WTC11 (cell line): Measurements from ENCODE around the gene ACTMAP. TPM values are rescaled to one million over a fixed set of nuclear protein-coding genes. Genes with fewer than 3 reads are reported as not detected.

Source experiments
- ATAC-seq: fragments of 200-7000 bp; cut with Tn5 transposase; 2 replicates; pipeline ENCODE4 v1.10.0; 2021; ENCODE audit warnings: mild to moderate bottlenecking, moderate library complexity
- CTCF ChIA-PET: fragments of 300-600 bp; sonication (Branson Sonifier 250); formaldehyde crosslinking; loops from one replicate; lab custom pipeline; 2021; ENCODE audit warnings: antibody characterized with exemption; lab: Charles Lee
- POLR2A ChIA-PET: fragments of 350-600 bp; sonication (Branson Sonifier 250); formaldehyde crosslinking; loops from one replicate; lab custom pipeline; 2021; ENCODE audit warnings: antibody characterized with exemption; lab: Charles Lee
- DNase-seq: peaks from one replicate; pipeline ENCODE4 v3.0.0; 2021; ENCODE audit warnings: low spot score
- H3K27ac Mint-ChIP-seq: 2 replicates; pipeline ENCODE4 v1.8.0; 2021; ENCODE audit warnings: mixed read lengths
- H3K27me3 Mint-ChIP-seq: 2 replicates; pipeline ENCODE4 v1.8.0; 2021; ENCODE audit warnings: low read depth, mild to moderate bottlenecking, moderate library complexity, mixed read lengths
- H3K36me3 Mint-ChIP-seq: 2 replicates; pipeline ENCODE4 v1.8.0; 2021; ENCODE audit warnings: mixed read lengths
- H3K4me1 Mint-ChIP-seq: 2 replicates; pipeline ENCODE4 v1.8.0; 2022; ENCODE audit warnings: mixed read lengths
- H3K4me3 Mint-ChIP-seq: 2 replicates; pipeline ENCODE4 v1.8.0; 2021; ENCODE audit warnings: mild to moderate bottlenecking, moderate library complexity, mixed read lengths
- H3K9me3 Mint-ChIP-seq: 2 replicates; pipeline ENCODE4 v1.8.0; 2021; ENCODE audit warnings: mixed read lengths
- CTCF ChIP-seq: fragments of 200-600 bp; IDR thresholded peaks from 2 replicates; pipeline ENCODE4 v1.8.0; 2022; ENCODE audit warnings: antibody characterized with exemption
- E2F1 ChIP-seq: sonication (generic); formaldehyde crosslinking; IDR thresholded peaks from 2 replicates; pipeline ENCODE4 v1.8.0; 2022; ENCODE audit warnings: mild to moderate bottlenecking, missing genetic modification reagents
- E2F4 ChIP-seq: sonication (generic); formaldehyde crosslinking; IDR thresholded peaks from 2 replicates; pipeline ENCODE4 v1.8.1; 2022; ENCODE audit warnings: low read depth, mild to moderate bottlenecking, moderate library complexity, missing genetic modification reagents, borderline replicate concordance
- ELF4 ChIP-seq: sonication (generic); formaldehyde crosslinking; IDR thresholded peaks from 2 replicates; pipeline ENCODE4 v1.8.1; 2022; ENCODE audit warnings: low read depth, mild to moderate bottlenecking, moderate library complexity, missing genetic modification reagents
- ERG ChIP-seq: fragments of 250-450 bp; sonication (Bioruptor Pico); IDR thresholded peaks from 2 replicates; pipeline ENCODE4 v1.8.0; 2021; ENCODE audit warnings: mild to moderate bottlenecking
- GABPB1 ChIP-seq: sonication (generic); formaldehyde crosslinking; IDR thresholded peaks from 2 replicates; pipeline ENCODE4 v1.8.1; 2023; ENCODE audit warnings: mild to moderate bottlenecking, missing genetic modification reagents
- MAX ChIP-seq: sonication (generic); formaldehyde crosslinking; IDR thresholded peaks from 2 replicates; pipeline ENCODE4 v1.8.0; 2022; ENCODE audit warnings: mild to moderate bottlenecking, missing genetic modification reagents
- PRDM15 ChIP-seq: sonication (generic); formaldehyde crosslinking; IDR thresholded peaks from 2 replicates; pipeline ENCODE4 v1.8.0; 2022; ENCODE audit warnings: missing genetic modification reagents
- STAT6 ChIP-seq: sonication (generic); formaldehyde crosslinking; conservative IDR thresholded peaks from 2 replicates; pipeline ENCODE4 v1.8.1; 2023; ENCODE audit warnings: mild to moderate bottlenecking, low read depth, missing genetic modification reagents, moderate library complexity
- ZMAT4 ChIP-seq: fragments of 250-450 bp; sonication (Bioruptor Pico); IDR thresholded peaks from 2 replicates; pipeline ENCODE4 v1.9.0; 2021; ENCODE audit warnings: mild to moderate bottlenecking
- ZNF219 ChIP-seq: sonication (generic); formaldehyde crosslinking; IDR thresholded peaks from 2 replicates; pipeline ENCODE4 v1.8.0; 2023; ENCODE audit warnings: missing genetic modification reagents, mild to moderate bottlenecking, borderline replicate concordance
- ZNF317 ChIP-seq: sonication (generic); formaldehyde crosslinking; IDR thresholded peaks from 2 replicates; pipeline ENCODE4 v1.8.1; 2023; ENCODE audit warnings: low read depth, mild to moderate bottlenecking, moderate library complexity, missing genetic modification reagents, borderline replicate concordance
- ZNF512 ChIP-seq: sonication (generic); formaldehyde crosslinking; IDR thresholded peaks from 2 replicates; pipeline ENCODE4 v1.8.1; 2022; ENCODE audit warnings: missing genetic modification reagents, borderline replicate concordance
- total RNA-seq: library from RNA; stranded (reverse); gene quantifications from 3 replicates; pipeline ENCODE4 v1.2.3, GENCODE V29; 2021

ACTMAP gene
- total RNA-seq, 1 experiment from 2014 or later = 29.6 TPM

- no peak for TF ChIP-seq MAX (CRISPR knock-in tag)
- peak; percentile 87 for TF ChIP-seq GABPB1 (CRISPR knock-in tag)
- Mint-ChIP-seq H3K36me3 (peaks cover 7% of the 10 kb centered on the region), H3K27me3 (no peaks in the 10 kb centered on the region), H3K9me3 (no peaks in the 10 kb centered on the region), H3K4me3 (no peak overlapping the region), H3K27ac (peak overlapping the region; percentile 72), H3K4me1 (peaks cover 30% of the 10 kb centered on the region)
- ATAC-seq (no peak), DNase-seq (no peak)
- POLR2A ChIA-PET = interaction anchor here (1.2 to 1.4 kb wide), 2 partner anchors 28 to 54 kb away, joined by 3 to 6 read pairs; partner anchors contain the start of genes EGLN2 and ITPKC
- CTCF ChIA-PET = interaction anchor here (1.0 to 4.3 kb wide), 9 partner anchors 29 to 82 kb away, joined by 3 to 27 read pairs (median 8); partner anchors contain the start of genes COQ8B, EGLN2, ITPKC and RAB4B
Measured at GRCh38 chr19:40745402-40745780, 4.9 kb downstream of the ACTMAP start.

- peak; percentile 59 for ATAC-seq
- CTCF ChIA-PET = interaction anchor here (0.8 to 4.3 kb wide), 10 partner anchors 10 to 82 kb away, joined by 3 to 27 read pairs (median 8); partner anchors contain the start of genes COQ8B, EGLN2, ITPKC and RAB4B
- TF ChIP-seq ZMAT4 = 0 out of 2 replicates have a peak, but pooled peaks have one; percentile 32
- TF ChIP-seq CTCF = 0 out of 2 replicates have a peak, but pooled peaks have one; percentile 26
- TF ChIP-seq STAT6 = no peak
- no peak for TF ChIP-seq E2F4
- no peak for TF ChIP-seq ERG (CRISPR knock-in tag)
- no peak for TF ChIP-seq E2F1 (CRISPR knock-in tag)
- TF ChIP-seq ZNF219 (CRISPR knock-in tag) = no peak
- 0 out of 2 replicates have a peak, but pooled peaks have one; percentile 19 for TF ChIP-seq MAX (CRISPR knock-in tag)
- no peak for TF ChIP-seq PRDM15 (CRISPR knock-in tag)
- TF ChIP-seq ZNF317 (CRISPR knock-in tag) = no peak
- no peak for TF ChIP-seq ELF4 (CRISPR knock-in tag)
- no peak for TF ChIP-seq ZNF512 (CRISPR knock-in tag)
Measured at GRCh38 chr19:40744554-40745401, 5.5 kb downstream of the ACTMAP start.

More at GRCh38 chr19:40744554-40745401, 5.5 kb downstream of the ACTMAP start:
- Mint-ChIP-seq H3K4me1 (peaks cover 25% of the 10 kb centered on the region), H3K9me3 (no peaks in the 10 kb centered on the region), H3K27ac (peak overlapping the region; percentile 72), H3K36me3 (peaks cover 7% of the 10 kb centered on the region), H3K27me3 (no peaks in the 10 kb centered on the region), H3K4me3 (no peak overlapping the region)
- DNase-seq = peak; percentile 54
- POLR2A ChIA-PET = interaction anchor here (1.2 to 1.4 kb wide), 2 partner anchors 27 to 54 kb away, joined by 3 to 6 read pairs; partner anchors contain the start of genes EGLN2 and ITPKC
